GM12878 (cell line): ENCODE data around the gene C5orf34. TPM values are rescaled to one million over a fixed set of nuclear protein-coding genes. Genes with fewer than 3 reads are reported as not detected.

Source experiments
- ATAC-seq: fragments of 200-7000 bp; cut with Tn5 transposase; 3 replicates; pipeline ENCODE4 v1.9.1; 2020; ENCODE audit warnings: mild to moderate bottlenecking, moderate library complexity
- BruUV-seq: library from RNA; stranded (reverse); fragments of 400-500 nt; replicated peaks from 2 replicates; lab custom pipeline; 2021; lab: Mats Ljungman, UMichigan
- CTCF ChIA-PET: fragments of 300-600 bp; sonication (Branson Sonifier 250); formaldehyde crosslinking; extraction: SDS; loops from one replicate; lab custom pipeline; 2021; ENCODE audit warnings: inconsistent platforms; lab: Yijun Ruan, JAX
- POLR2A ChIA-PET: fragments of 350-600 bp; formaldehyde crosslinking; extraction: SDS; loops from one replicate; lab custom pipeline; 2021; ENCODE audit warnings: inconsistent platforms; lab: Charles Lee
- RAD21 ChIA-PET: fragments of 300-600 bp; sonication (Branson Sonifier 250); formaldehyde crosslinking; loops from one replicate; lab custom pipeline; 2023; ENCODE audit warnings: antibody characterized with exemption; ENCODE audit not compliant: unreplicated experiment; lab: Charles Lee
- SMC1A ChIA-PET: fragments of 300-600 bp; sonication (Branson Sonifier 250); formaldehyde crosslinking; loops from one replicate; lab custom pipeline; 2023; ENCODE audit not compliant: unreplicated experiment, uncharacterized antibody; lab: Charles Lee
- DNase-seq: peaks from one replicate; pipeline ENCODE4 v3.0.0-alpha.2; 2011; ENCODE audit warnings: low read depth, low spot score
- FAIRE-seq: peaks from 3 replicates; lab custom pipeline; 2011; peaks lifted over from hg19 to GRCh38; lab: Jason Lieb, UNC
- H2AFZ ChIP-seq: 2 replicates; pipeline ENCODE4 v1.6.0; 2011; ENCODE audit warnings: low read depth, low read length, control low read depth; ENCODE audit not compliant: control insufficient read depth
- H3K27ac ChIP-seq: 2 replicates; pipeline ENCODE4 v1.5.1; 2011; ENCODE audit warnings: control low read depth; ENCODE audit not compliant: control insufficient read depth, insufficient read depth
- H3K27me3 ChIP-seq, 2 experiments: replicated peaks in 1 of 2; 2 replicates each; pipeline versions ENCODE4 v1.6.0 to v1.6.1; 2011; ENCODE audit warnings: low read length in 1 of 2; ENCODE audit not compliant: control insufficient read depth in 2 of 2, insufficient read depth in 2 of 2
- H3K36me3 ChIP-seq, 2 experiments: 2 replicates each; pipeline ENCODE4 v1.5.1; 2011; ENCODE audit warnings: low read length in 1 of 2; ENCODE audit not compliant: control insufficient read depth in 2 of 2, insufficient read depth in 2 of 2
- H3K4me1 ChIP-seq: 2 replicates; pipeline ENCODE4 v1.6.1; 2011; ENCODE audit warnings: mild to moderate bottlenecking, low read length, moderate library complexity, mixed read lengths; ENCODE audit not compliant: control insufficient read depth, insufficient read depth
- H3K4me2 ChIP-seq: 2 replicates; pipeline ENCODE4 v1.6.0; 2011; ENCODE audit warnings: control low read depth; ENCODE audit not compliant: control insufficient read depth, insufficient read depth
- H3K4me3 ChIP-seq: fragments of 200-600 bp; sonication (generic); 2 replicates; pipeline ENCODE4 v1.5.1; 2016
- H3K79me2 ChIP-seq: 2 replicates; pipeline ENCODE4 v1.6.0; 2011; ENCODE audit warnings: low read length; ENCODE audit not compliant: control insufficient read depth, insufficient read depth
- H3K9ac ChIP-seq: 2 replicates; pipeline ENCODE4 v1.8.0; 2011; ENCODE audit warnings: low read length, control low read depth, mixed read lengths; ENCODE audit not compliant: control insufficient read depth, insufficient read depth
- H3K9me3 ChIP-seq: replicated peaks from 3 replicates; pipeline ENCODE4 v1.5.1; 2011; ENCODE audit warnings: mild to moderate bottlenecking, low read length; ENCODE audit not compliant: control insufficient read depth, insufficient read depth
- H4K20me1 ChIP-seq: 2 replicates; pipeline ENCODE4 v1.6.0; 2011; ENCODE audit not compliant: control insufficient read depth, insufficient read depth
- CUX1 ChIP-seq: IDR thresholded peaks from 2 replicates; pipeline ENCODE4 v1.6.1; 2012; ENCODE audit warnings: improper control_type of control experiment, low read depth, low read length; ENCODE audit not compliant: insufficient replicate concordance
- TCF3 ChIP-seq: IDR thresholded peaks from 2 replicates; pipeline ENCODE4 v1.6.1; 2012; ENCODE audit warnings: low read depth, mild to moderate bottlenecking, low read length, borderline replicate concordance; ENCODE audit not compliant: insufficient read depth
- YY1 ChIP-seq: IDR thresholded peaks from 2 replicates; pipeline ENCODE4 v1.6.1; 2011; ENCODE audit warnings: low read depth, mild to moderate bottlenecking, low read length
- WGBS: methylation state at CpG from one replicate; pipeline ENCODE4 v1.1.6; 2016; ENCODE audit warnings: low lambda C conversion rate; ENCODE audit not compliant: insufficient replicate concordance, insufficient coverage; ENCODE audit errors: missing lambda C conversion rate; 5-methylcytosine and 5-hydroxymethylcytosine counted together
- in situ Hi-C: fragments of 300-500 bp; cut with MboI; formaldehyde crosslinking; loops from 9 replicates; pipeline ENCODE4 v1.14.3; 2018; ENCODE audit warnings: mixed read lengths
- intact Hi-C: fragments of 100-400 bp; cut with micrococcal nuclease; formaldehyde crosslinking; loops from one replicate; pipeline ENCODE4 v1.14.2; 2022; ENCODE audit not compliant: unreplicated experiment
- polyA plus RNA-seq, 11 experiments: library from polyadenylated mRNA; depleted of rRNA in 4 of 11; unstranded in 6 of 11; stranded (reverse) in 5 of 11; fragments of >200 nt; fragmentation: Nextera tagmentation in 4 of 11; fragmentation: Illumina TruSeq in 1 of 11; extraction: Ambion mirVana in 4 of 11; extraction: Trizol in 1 of 11; gene quantifications; 1 replicate in 1 of 11; 2 replicates in 10 of 11; pipeline versions ENCODE4 v1.2.1 to v1.2.3, GENCODE V29; 2011 to 2016; ENCODE audit warnings: inconsistent platforms in 2 of 11, missing spikeins in 2 of 11, low read depth in 1 of 11
- total RNA-seq, 4 experiments: library from RNA; depleted of rRNA in 3 of 4; stranded (reverse); fragments of >200 nt in 3 of 4; fragmentation: Illumina TruSeq in 1 of 4; extraction: Trizol in 1 of 4; gene quantifications; 2 replicates each; pipeline versions ENCODE4 v1.2.1 to v1.2.3, GENCODE V29; 2013 to 2021
- TF ChIP-seq, protein P1 (sequence below): fragments of 450-650 bp; IDR thresholded peaks from 2 replicates; pipeline ENCODE4 v1.6.1; 2017; ENCODE audit warnings: mild to moderate bottlenecking, moderate library complexity

The C5orf34 gene
- total and polyA plus RNA-seq, 10 of the 15 experiments (the other 5 are each of a cell fraction or from before 2014, with no cell fraction given): 6.1 to 15.1 (median 10.0) TPM

DNA sequence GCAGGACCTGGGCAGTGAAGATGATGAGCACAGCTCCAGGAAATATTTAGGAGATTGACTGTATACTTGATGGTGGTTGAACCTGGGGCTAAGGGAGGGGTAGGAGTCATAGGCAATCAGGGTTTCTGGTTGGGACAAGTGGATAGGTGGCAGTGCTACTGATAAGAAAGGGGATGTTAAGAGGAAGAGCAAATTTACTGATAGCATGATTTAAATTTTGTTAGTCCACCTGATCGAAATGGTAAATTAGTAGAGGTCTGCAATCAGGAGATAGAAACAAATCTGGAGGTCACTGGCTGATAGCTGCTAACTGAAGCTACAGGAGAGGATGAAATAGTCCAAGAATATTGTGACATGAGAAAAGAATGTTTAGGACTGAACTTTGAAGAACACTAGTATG is 5.7 kb upstream of the C5orf34 start (continued):
- TF ChIP-seq CUX1: no peak

DNA sequence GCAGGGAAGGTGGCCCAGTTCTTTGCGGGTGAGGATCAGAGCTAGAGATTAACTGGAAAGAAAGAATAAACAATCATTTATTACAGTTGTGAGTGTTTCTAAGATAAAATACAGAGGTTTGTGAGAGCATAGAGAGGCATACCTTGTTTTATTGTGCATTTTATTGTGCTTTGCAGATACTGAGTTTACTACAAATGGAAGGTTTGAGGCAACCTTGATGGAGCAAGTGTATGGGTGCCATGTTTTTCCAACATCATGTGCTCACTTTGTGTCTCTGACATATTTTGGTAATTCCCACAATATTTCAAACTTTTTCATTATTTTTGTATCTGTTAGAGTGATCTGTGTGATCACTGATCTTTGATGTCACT is 715 bp upstream of the C5orf34 start:
- Histone ChIP-seq H3K36me3 (no peaks in the 10 kb centered on the region), H3K9me3 (no peaks in the 10 kb centered on the region), H3K4me3 (peak overlapping the region; percentile 92), H3K9ac (peak overlapping the region; percentile 64), H4K20me1 (no peaks in the 10 kb centered on the region), H3K79me2 (peaks cover 23% of the 10 kb centered on the region), H3K4me2 (peak overlapping the region; percentile 66), H3K4me1 (no peaks in the 10 kb centered on the region), H3K27ac (peak overlapping the region; percentile 74), H3K27me3 (no peaks in the 10 kb centered on the region), H2AFZ (peak overlapping the region; percentile 65)
- ATAC-seq (no peak), DNase-seq (no peak), FAIRE-seq (no peak)
- no TSS peak for BruUV-seq
- ChIA-PET RAD21 (interaction anchor here (1.1 to 1.6 kb wide), 4 partner anchors 30 to 395 kb away, joined by 3 to 7 read pairs (median 4); partner anchors contain the start of genes TMEM267 and ZNF131), SMC1A (interaction anchor here (1.2 to 2.7 kb wide), 3 partner anchors 30 to 38 kb away, joined by 5 to 12 read pairs (median 6); partner anchors contain the start of gene TMEM267), CTCF (interaction anchor here (0.7 to 2.2 kb wide), 2 partner anchors 10 to 31 kb away, joined by 3 to 20 read pairs; partner anchors contain the start of gene TMEM267), POLR2A (interaction anchor here (1.0 to 3.9 kb wide), 4 partner anchors 13 to 204 kb away, joined by 3 to 24 read pairs (median 4); partner anchors contain the start of gene TMEM267)
- in situ Hi-C loops (no loop called here), intact Hi-C loops (loop anchor here (1.0 kb wide), 1 partner anchor 31 kb away; no protein-coding TSS in a partner anchor)
- TF ChIP-seq, protein P1, sequence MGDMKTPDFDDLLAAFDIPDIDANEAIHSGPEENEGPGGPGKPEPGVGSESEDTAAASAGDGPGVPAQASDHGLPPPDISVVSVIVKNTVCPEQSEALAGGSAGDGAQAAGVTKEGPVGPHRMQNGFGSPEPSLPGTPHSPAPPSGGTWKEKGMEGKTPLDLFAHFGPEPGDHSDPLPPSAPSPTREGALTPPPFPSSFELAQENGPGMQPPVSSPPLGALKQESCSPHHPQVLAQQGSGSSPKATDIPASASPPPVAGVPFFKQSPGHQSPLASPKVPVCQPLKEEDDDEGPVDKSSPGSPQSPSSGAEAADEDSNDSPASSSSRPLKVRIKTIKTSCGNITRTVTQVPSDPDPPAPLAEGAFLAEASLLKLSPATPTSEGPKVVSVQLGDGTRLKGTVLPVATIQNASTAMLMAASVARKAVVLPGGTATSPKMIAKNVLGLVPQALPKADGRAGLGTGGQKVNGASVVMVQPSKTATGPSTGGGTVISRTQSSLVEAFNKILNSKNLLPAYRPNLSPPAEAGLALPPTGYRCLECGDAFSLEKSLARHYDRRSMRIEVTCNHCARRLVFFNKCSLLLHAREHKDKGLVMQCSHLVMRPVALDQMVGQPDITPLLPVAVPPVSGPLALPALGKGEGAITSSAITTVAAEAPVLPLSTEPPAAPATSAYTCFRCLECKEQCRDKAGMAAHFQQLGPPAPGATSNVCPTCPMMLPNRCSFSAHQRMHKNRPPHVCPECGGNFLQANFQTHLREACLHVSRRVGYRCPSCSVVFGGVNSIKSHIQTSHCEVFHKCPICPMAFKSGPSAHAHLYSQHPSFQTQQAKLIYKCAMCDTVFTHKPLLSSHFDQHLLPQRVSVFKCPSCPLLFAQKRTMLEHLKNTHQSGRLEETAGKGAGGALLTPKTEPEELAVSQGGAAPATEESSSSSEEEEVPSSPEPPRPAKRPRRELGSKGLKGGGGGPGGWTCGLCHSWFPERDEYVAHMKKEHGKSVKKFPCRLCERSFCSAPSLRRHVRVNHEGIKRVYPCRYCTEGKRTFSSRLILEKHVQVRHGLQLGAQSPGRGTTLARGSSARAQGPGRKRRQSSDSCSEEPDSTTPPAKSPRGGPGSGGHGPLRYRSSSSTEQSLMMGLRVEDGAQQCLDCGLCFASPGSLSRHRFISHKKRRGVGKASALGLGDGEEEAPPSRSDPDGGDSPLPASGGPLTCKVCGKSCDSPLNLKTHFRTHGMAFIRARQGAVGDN: 0 out of 2 replicates have a peak, but pooled peaks have one; percentile 17
- peak; percentile 40; the same call in 1 of the 2 replicates for TF ChIP-seq YY1
- no peak for TF ChIP-seq TCF3
- 95% methylated on average over 1 of the region's 1 CpG for WGBS
